GM19043 (cell line): Measurements from ENCODE around the gene MPPED1.

ENCODE experiments used
- ATAC-seq: cut with Tn5 transposase; IDR thresholded peaks from one replicate; pipeline ENCODE4 v1.9.1; 2021; ENCODE audit warnings: low read depth; ENCODE audit not compliant: unreplicated experiment

Gene MPPED1

GRCh38 chr22:43392385-43392989, 19.3 kb upstream of the MPPED1 start:
- ATAC-seq, result no peak

- no peak for ATAC-seq
These were observed 18.5 kb upstream of the MPPED1 start for GRCh38 chr22:43393132-43393843.

- no peak for ATAC-seq
These were observed 17.9 kb upstream of the MPPED1 start for GRCh38 chr22:43393844-43394474.

GRCh38 chr22:43395086-43395695, 16.6 kb upstream of the MPPED1 start:
- ATAC-seq, result no peak

- ATAC-seq, result no peak
These were observed 15.4 kb upstream of the MPPED1 start for GRCh38 chr22:43396321-43396933.

- ATAC-seq, result no peak
These were observed 14.8 kb upstream of the MPPED1 start for GRCh38 chr22:43396934-43397457.

- no peak for ATAC-seq
These were observed 14.0 kb upstream of the MPPED1 start for GRCh38 chr22:43397766-43398165.

GRCh38 chr22:43398246-43398645, 13.6 kb upstream of the MPPED1 start:
- no peak for ATAC-seq

GRCh38 chr22:43398910-43399309, 12.9 kb upstream of the MPPED1 start:
- ATAC-seq, result no peak

GRCh38 chr22:43399338-43399979, 12.4 kb upstream of the MPPED1 start:
- no peak for ATAC-seq

GRCh38 chr22:43399980-43400358, 11.8 kb upstream of the MPPED1 start:
- no peak for ATAC-seq

- no peak for ATAC-seq
These were observed 11.4 kb upstream of the MPPED1 start for GRCh38 chr22:43400449-43400848.

- no peak for ATAC-seq
These were observed 10.6 kb upstream of the MPPED1 start for GRCh38 chr22:43401233-43401632.

- ATAC-seq, result no peak
These were observed 10.2 kb upstream of the MPPED1 start for GRCh38 chr22:43401661-43402060.

- ATAC-seq, result no peak
These were observed 9.7 kb upstream of the MPPED1 start for GRCh38 chr22:43402128-43402527.

GRCh38 chr22:43404673-43405385, 7.0 kb upstream of the MPPED1 start:
- no peak for ATAC-seq

GRCh38 chr22:43406186-43406790, 5.5 kb upstream of the MPPED1 start:
- no peak for ATAC-seq

GRCh38 chr22:43407591-43407990, 4.2 kb upstream of the MPPED1 start:
- ATAC-seq, result no peak

- no peak for ATAC-seq
These were observed 3.8 kb upstream of the MPPED1 start for GRCh38 chr22:43408009-43408408.
